ENCODE measurements around the gene ICAM1.
"Not testable (repeated sequence)": the region's sequence is repeated elsewhere in the genome, so short reads cannot be mapped to it uniquely, and the experiment has no call there.

ICAM1 gene, protein sequence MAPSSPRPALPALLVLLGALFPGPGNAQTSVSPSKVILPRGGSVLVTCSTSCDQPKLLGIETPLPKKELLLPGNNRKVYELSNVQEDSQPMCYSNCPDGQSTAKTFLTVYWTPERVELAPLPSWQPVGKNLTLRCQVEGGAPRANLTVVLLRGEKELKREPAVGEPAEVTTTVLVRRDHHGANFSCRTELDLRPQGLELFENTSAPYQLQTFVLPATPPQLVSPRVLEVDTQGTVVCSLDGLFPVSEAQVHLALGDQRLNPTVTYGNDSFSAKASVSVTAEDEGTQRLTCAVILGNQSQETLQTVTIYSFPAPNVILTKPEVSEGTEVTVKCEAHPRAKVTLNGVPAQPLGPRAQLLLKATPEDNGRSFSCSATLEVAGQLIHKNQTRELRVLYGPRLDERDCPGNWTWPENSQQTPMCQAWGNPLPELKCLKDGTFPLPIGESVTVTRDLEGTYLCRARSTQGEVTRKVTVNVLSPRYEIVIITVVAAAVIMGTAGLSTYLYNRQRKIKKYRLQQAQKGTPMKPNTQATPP

DNA sequence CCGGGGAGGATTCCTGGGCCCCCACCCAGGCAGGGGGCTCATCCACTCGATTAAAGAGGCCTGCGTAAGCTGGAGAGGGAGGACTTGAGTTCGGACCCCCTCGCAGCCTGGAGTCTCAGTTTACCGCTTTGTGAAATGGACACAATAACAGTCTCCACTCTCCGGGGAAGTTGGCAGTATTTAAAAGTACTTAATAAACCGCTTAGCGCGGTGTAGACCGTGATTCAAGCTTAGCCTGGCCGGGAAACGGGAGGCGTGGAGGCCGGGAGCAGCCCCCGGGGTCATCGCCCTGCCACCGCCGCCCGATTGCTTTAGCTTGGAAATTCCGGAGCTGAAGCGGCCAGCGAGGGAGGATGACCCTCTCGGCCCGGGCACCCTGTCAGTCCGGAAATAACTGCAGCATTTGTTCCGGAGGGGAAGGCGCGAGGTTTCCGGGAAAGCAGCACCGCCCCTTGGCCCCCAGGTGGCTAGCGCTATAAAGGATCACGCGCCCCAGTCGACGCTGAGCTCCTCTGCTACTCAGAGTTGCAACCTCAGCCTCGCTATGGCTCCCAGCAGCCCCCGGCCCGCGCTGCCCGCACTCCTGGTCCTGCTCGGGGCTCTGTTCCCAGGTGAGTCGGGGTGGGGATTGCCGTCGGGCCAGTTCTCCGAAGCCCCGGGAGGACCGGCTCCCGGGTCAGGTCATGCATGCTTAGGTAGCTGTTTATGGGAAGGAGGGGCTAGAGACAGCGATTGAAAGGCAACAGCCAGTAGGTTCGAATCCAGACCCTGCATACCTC lies at the start of gene ICAM1:
Gene ICAM1, plus strand, starts transcription at position 505 of the 779 bp plus-strand sequence. Its CDS starts 40 bp downstream, at position 545.
- DNase-seq (ENCODE audit: low read depth) = no peak

DNA sequence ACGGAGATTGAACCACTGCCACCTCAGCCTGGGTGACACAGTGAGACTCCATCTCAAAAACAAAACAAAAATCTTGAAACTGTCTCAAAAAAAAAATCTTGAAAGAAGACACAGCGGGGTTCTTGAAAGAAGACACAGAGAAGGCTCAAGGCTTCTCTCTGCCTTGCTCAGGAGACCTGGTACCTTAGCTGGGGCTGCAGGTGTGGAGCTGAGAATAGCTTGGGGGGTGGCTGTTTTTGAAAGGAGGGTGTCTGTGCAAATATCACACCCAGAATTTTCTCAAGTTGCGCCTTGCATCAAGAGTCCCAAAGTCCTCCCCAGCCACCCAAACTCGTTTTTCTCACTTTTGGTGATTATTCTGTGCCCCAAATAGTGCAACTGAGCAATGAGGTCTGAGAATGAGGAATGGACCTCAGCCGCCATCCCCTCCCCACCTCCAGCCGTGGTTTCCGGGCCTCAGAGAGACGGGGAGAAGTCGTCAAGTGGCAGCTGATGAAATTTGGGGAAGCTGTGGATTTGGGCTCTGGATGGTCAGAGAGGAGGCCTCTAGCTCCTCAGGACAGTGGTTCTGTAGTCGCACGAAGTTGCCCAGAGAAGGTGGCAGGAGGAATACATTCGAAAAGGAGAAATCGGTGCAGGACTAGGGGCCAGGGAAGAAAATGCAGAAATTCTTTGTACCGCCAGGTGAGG lies 48.6 kb upstream of the ICAM1 start:
- no peak for DNase-seq (ENCODE audit: low read depth)

DNA sequence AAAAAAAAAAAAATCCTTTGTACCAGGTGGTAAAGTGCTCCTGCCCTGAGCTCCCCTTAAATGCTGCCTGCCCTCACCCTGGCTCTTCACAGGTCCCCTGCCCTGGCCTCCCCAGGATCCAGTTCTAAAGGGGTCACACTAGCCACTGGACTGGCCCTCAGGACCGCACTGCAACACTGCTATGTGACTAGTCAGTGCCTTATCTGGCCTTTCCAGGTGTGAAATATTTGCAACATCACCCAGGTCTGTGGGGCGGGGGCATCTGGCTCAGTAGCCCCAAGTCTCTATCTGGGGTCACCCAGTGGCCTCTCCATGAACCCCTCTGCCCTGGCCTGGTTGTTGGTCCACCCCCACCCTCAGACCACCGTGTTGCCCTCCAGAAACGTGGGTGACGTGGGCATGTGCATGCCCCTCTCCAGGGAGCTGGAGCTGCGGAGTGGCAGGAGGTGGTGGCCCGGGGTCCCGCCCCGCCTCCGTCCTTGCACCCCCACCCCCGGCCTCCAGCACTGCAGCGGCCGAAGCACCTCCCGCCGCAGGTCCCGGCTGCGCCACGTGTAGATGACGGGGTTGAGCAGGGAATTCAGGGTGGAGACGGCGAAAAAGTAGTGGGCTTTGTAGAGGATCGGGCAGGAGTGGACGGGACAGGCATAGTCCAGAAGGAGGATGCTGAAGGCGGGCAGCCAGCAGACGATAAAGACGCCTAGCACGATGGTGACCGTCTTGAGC lies 47.3 kb upstream of the ICAM1 start:
- DNase-seq (ENCODE audit: low read depth) = no peak

DNA sequence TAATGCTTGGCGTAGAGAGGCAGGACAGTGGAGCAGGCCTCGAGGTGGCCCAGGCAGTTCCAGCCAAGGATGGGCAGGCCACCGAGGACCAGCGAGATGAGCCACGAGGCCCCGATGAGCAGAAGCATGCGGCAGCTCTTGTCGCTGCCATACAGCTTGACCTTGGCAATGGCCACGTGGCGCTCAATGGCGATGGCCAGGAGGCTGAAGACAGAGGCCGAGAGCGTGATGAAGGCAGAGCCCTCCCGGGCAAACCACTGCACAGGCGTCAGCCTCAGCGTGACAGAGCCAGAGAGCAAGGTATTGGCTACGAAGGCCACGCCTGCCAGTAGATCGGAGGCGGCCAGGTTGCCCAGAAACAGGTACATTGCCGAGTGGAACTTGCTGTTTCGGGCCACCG lies 46.6 kb upstream of the ICAM1 start:
- no peak for DNase-seq (ENCODE audit: low read depth)

DNA sequence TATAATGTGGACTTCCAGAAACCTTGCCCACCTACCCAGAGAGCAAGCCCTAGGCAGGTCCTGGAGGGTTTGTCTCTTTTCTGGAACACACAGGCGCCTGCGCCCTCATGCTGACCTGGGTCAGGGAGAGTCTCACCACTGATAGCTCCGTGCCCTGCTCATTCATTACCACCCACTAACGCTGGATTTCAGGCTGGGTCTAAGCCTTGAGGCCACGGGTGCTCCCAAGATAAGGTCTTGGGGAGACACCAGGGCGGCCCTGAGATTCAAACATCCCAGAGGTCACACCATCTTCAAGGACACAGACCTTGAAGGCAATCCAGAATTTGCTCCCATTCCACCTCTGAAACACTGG lies 44.9 kb upstream of the ICAM1 start:
- DNase-seq (ENCODE audit: low read depth) = no peak

DNA sequence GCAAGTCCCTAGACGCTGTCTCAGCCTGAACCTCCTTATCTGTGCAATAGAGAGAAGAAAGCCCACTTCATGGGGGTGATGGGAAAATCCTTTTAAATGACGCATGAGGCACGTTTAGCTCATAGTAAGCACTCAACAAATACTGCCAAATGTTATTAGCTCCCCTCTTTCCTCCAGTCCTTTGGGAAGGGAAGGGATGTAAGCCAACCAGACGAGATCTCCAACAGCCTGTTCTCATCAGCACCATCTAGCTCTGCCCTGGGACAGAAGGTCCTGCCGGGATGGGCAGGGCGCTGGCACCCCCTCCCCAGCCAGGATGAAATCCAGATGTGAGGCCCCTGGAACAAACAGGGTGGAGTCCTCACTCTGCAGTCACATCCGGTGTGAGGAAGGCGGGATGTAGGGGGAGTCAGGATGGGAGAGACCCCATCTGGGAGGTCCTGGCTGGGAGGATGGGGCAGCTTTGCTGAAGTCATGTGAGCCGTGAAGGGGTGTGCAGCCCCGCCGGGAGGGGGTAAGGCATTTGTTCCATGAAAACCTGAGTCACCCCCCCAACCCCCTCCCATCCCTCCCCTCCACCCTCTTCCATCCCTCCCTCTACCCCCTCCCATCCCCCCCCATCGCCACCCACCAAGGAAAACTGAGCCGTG lies 44.4 kb upstream of the ICAM1 start:
- no peak for DNase-seq (ENCODE audit: low read depth)

DNA sequence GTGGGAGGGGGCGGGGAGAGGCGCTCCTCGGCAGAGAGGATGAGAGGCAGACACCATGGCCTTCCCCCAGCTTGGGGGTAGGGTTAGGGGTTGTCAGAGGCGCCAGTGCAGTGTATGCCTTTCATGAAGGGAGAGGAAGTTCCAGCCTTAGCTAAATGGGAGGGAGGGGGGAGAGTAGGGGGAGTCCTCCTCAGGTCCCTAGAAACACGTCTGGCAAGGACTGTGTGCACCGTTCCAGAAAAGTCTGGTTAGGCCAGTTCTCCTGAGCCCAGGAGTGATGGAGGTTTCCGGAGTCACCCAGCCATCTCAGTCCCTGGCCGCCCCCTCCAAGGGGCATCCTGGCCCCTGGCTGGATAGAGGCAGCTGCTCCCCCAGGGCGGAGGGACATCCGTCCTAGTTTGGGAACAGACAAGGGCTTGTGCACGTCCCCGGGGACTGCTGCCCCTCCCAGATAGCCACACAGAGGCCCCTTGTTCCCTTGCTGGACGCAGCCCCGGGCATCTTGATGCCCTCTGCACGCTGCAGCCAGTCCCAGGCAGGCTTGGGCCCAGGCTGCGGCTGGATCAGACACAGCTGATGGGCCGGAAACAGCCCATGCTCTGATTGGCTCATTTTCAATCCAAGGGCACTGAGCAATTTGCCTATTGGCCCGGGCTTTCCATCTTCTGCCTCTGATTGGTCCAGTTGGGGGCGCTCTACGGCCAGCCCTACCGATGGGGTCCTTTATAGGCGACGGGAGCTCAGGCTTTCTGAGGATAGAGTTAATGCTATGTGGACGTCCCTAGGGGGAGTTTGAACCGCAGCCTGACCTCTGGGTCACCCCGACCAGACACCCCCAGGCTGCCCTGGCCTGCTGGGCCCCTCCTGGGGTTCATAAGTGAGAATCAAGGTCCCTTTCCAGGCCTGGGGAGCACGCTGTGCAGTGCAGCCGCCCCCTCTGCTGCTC lies 43.6 kb upstream of the ICAM1 start:
- no peak for DNase-seq (ENCODE audit: low read depth)

DNA sequence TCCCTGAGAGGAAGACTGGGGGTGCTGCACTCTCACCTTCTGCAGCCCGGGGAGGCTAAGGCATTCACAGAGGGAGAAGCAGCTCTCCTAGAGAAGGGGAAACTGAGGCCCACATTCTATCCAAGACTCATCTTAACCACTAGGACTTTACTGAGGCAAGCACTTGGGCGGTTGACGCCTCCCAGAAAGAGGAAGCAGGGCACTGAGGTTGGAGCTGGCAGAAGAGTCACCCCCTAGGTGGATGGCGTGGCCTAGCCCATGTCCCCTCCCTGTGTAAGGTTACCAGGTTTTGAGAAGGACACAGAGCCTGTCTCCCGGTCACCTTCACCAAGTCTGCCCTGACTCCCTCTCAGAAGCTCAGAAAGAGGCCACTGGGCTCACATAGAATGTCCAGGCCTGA lies 42.5 kb upstream of the ICAM1 start:
- DNase-seq (ENCODE audit: low read depth) = no peak

DNA sequence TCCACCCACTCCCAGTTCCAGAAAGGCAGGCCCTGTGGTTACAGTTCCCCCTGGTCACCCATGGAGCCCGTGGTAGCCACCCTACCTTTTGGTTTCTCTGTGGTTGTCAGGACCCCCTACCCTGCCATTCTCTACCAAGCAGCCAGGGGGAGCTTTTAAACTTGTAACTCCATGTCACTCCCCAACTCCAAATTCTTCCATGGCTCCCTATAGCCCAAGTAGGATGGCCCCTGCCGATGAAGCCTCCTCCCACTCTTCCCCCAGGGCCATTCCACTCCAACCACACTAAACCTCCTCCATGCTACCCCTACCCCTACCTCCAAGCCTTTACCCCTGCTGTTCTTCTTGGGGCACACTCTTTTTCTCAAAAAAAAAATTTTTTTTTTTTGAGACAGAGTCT lies 42.0 kb upstream of the ICAM1 start:
- DNase-seq (ENCODE audit: low read depth) = no peak

DNA sequence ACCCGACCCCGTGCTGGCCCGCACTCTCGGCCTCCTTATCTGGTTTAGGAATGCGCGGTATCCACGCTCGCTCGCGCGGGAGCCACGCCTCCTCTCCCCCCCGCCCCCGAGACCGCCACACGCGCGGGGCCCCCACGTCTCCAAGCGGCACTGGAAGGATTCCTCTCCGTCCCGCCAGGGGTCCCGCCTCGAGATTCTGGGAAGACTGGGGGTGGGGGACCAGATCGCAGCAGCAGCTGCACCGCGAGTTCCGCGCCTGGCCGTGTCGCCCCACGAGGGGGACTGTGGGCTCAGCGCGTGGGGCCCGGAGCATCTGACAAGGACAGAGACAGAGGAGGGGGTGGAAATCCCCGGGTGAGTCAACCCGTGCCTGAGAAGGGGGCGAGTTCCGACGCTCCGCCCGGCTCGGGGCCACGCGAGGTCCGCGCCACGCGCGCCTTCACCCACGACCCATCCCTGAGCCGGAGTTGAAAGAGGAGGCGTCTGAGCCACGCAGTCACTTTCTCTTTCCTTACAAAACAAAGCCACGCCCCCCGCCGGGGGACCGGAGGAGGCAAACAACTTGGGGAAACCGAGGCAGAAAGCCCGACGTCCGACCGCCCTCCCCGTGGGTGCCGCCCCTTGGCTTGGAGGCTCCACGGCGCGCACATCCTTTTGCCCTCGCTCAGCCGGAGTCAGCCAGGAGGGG lies 40.6 kb upstream of the ICAM1 start:
- DNase-seq (ENCODE audit: low read depth) = no peak

DNA sequence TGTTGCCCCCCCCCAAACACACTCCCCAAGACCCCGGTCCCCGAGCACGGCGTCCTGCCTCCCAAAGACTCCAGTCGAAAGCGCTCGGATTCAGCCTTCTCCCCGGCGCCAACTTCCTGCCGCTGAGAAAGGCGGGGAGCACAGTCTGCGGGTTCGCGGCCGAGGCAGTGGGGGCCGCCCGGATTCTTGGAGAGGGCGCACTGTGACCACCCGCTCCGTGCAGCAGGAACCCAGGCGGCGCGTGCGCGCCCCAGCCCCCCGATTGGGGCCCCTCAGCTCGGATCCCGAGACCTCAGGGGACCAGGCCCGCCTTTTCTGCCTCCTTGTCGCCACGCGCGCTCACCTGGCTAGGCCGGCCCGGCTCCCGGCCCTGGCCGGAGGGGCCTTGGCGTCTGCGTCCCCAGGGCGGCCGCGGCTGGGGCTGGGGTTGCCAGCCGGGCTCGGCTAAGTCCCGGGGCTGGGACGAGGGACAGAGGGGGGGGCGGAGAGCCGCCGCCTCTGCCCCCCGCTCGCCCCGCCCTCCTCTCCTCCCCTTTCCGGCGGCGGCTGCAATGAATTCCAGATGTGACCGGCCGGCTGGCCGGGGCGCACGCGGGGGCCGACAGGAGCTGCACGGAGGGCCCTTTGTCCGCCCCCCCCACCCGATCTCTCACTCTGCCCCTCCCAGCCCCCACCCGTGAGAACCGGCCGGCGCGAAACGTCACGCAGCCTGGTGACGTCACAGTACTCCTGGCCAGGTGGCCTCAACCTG lies 39.9 kb upstream of the ICAM1 start, which contains the start of gene S1PR2:
Gene S1PR2, minus strand, starts transcription at position 471 of the 751 bp plus-strand sequence. CDS start 6,426 bp downstream, outside the sequence.
- DNase-seq (ENCODE audit: low read depth) = no peak

DNA sequence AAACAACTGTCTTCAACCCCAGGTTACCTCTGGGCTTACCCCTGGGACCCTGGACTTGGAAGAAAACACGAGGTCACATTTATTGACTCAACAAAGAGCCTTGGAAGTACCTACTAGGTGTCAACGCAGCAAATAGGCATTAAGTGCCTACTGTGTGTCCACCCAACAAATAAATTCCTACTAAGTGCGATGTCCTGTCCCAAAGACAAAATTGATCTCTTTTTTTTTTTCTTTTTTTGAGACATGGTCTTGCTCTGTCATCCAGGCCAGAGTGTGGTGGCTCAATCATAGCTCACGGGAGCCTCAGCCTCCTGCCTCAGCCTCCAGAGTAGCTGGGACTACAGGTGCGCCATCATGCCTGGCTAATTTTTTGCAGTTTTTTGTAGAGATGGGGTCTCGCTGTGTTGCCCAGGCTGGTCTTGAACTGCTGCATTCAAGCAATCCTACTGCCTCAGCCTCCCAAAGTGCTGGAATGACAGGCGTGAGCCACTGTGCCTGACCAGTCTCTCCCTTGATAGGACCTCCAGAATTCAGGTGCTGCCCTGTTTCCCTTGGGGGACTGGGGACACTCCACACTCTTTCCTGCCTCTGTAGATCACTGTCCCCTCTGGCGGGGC lies 39.2 kb upstream of the ICAM1 start:
- no peak for DNase-seq (ENCODE audit: low read depth)

DNA sequence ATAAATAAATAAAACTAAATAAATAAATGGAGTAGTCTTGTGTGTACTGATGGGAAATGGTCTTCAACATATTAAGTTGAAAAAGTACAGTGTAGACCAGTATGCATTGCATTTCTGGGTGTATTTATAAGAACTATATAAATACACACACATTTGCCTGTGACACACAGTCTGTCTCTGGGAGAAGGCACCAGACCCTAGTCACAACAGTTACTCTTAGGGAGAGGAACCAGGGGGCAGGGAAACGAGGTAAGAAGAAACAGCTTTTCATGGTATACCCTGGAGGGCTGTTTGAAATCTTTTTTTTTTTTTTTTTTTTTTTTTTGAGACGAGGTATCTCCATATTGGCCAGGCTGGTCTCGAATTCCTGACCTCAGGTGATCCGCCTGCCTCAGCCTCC lies 37.0 kb upstream of the ICAM1 start:
- DNase-seq (ENCODE audit: low read depth) = no peak

DNA sequence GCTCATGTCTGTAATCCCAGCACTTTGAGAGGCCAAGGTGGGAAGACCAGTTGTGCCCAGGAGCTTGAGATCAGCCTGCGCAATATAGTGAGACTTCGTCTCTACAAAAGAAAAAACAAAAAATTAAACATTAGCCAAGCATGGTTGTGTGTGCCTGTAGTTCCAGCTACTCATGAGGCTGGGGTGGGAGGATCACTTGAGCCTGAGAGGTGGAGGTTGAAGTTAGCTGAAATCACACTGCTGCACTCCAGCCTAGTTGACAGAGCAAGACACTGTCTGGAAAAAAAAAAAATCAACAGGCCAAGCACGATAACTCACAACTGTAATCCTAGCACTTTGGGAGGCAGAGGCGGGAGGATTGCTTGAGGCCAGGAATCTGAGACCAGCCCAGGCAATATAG lies 35.9 kb upstream of the ICAM1 start:
- no peak for DNase-seq (ENCODE audit: low read depth)

DNA sequence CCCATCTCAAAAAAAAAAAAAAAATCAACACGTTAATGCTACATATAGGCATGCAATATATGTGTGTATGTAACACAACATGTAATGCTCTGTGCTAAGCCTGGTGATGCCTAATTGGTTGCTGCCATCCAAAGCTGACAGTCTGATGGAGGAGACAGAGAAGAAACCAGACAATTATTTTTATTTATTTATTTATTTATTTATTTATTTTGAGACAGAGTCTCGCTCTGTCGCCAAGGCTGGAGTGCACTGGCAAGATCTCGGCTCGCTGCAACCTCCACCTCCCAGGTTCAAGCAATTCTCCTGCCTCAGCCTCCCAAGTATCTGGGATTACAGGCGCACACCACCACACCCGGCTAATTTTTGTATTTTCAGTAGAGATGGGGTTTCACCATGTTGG lies 35.5 kb upstream of the ICAM1 start:
- not testable (repeated sequence) for DNase-seq (ENCODE audit: low read depth)

DNA sequence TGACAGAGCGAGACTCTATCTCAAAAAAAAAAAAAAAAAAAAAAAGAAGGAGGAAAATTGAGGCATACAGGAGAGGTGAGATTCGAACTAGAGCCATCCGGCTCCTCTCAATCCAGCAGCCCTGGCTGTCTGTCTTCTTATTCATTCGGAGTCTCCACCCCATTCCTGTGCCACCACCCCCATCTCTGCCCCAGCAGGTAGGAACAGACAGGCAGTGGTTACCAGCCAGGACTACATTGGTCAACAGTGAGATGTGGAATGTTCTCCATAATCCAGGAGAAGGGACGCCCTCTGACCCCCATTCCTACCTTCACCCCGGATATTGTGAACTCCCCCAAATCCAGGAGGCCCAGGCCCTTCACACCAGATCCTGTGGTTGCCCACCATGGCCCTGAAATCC lies 33.2 kb upstream of the ICAM1 start:
- DNase-seq (ENCODE audit: low read depth) = no peak

DNA sequence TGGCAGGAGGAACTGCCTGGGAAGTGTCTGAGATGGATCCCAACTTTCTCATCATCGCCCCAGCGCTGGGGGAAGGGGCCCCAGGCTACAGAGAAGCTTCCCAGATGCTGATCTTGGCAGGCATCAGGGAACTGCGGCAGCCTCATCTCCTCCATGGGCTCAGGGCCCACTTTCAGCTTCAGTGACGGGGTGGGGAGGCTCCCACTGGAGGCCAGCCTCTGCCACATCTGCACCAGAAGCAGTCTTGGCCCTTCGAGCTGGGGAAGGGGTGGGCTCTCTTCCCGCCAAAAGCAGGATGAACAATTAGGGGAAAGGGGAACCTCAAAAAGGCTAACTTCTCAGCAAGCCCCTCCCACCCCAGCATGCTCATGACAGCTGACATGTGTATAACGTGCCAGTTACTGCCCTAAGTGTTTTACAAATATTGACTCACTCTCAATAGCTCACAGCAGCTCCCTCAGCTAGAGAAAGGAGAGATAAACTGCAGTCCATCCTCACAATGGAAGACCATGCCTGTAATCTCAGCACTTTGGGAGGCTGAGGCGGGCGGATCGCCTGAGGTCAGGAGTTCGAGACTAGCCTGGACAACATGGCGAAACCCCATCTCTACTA lies 32.6 kb upstream of the ICAM1 start:
- DNase-seq (ENCODE audit: low read depth) = no peak
